ENCODE data around the gene COL18A1.

Gene COL18A1

GRCh38 chr21:45404730-45405270, at the start of gene COL18A1:
Gene COL18A1, plus strand, starts transcription at chr21:45405165. Its CDS starts 66 bp downstream, at chr21:45405231.
- H3K27me3 ChIP-seq (ENCODE audit: insufficient read depth, low read length, poor library complexity, severe bottlenecking), result no peaks in the 10 kb centered on the region
- H3F3A ChIP-seq (ENCODE audit: low read depth), result no peaks in the 10 kb centered on the region
- H4K20me1 ChIP-seq (ENCODE audit: insufficient read depth, low read length, poor library complexity, severe bottlenecking), result no peaks in the 10 kb centered on the region
- no peak within 1 kb of the TSS for H2AFZ ChIP-seq (ENCODE audit: low read length)
- no peaks in the 10 kb centered on the region for H3K4me1 ChIP-seq (ENCODE audit: insufficient read depth, low read length, poor library complexity, severe bottlenecking)
- no peak within 1 kb of the TSS for H3K4me3 ChIP-seq (ENCODE audit: low read length, poor library complexity, severe bottlenecking)
- TF ChIP-seq EZH2phosphoT487 (IDR thresholded peaks at IDR 0.05; ENCODE audit: borderline replicate concordance) (no peak), CTCF (conservative IDR thresholded peaks at IDR 0.05; ENCODE audit: low read length) (no peak)
- H3K79me2 ChIP-seq (ENCODE audit: insufficient read depth, low read length), result no peaks in the 10 kb centered on the region
- 0 out of 2 replicates have a peak, but pooled peaks cover 3% of the 10 kb centered on the region for H3K9me3 ChIP-seq (ENCODE audit: insufficient read depth, low read depth, low read length)
- no peaks in the 10 kb centered on the region for H3K36me3 ChIP-seq (ENCODE audit: insufficient read depth, low read length)
- no peak within 1 kb of the TSS for H3K4me2 ChIP-seq (ENCODE audit: low read depth, low read length, poor library complexity, severe bottlenecking)
- H3K9ac ChIP-seq (ENCODE audit: low read depth, low read length, poor library complexity, severe bottlenecking), result no peak within 1 kb of the TSS
- H3K9me2 ChIP-seq (replicated peaks; ENCODE audit: low read depth, low read length), result no peaks in the 10 kb centered on the region

- Histone ChIP-seq H3K4me2 (ENCODE audit: low read depth, low read length, poor library complexity, severe bottlenecking) (peak overlapping the region; percentile 33), H3K4me1 (ENCODE audit: insufficient read depth, low read length, poor library complexity, severe bottlenecking) (peaks cover 6% of the 10 kb centered on the region), H3K36me3 (ENCODE audit: insufficient read depth, low read length) (no peaks in the 10 kb centered on the region), H3K27me3 (ENCODE audit: insufficient read depth, low read length, poor library complexity, severe bottlenecking) (no peaks in the 10 kb centered on the region), H3K9ac (ENCODE audit: low read depth, low read length, poor library complexity, severe bottlenecking) (no peak overlapping the region), H3K79me2 (ENCODE audit: insufficient read depth, low read length) (no peaks in the 10 kb centered on the region), H3K9me3 (ENCODE audit: insufficient read depth, low read depth, low read length) (no peaks in the 10 kb centered on the region), H4K20me1 (ENCODE audit: insufficient read depth, low read length, poor library complexity, severe bottlenecking) (no peaks in the 10 kb centered on the region), H3K9me2 (replicated peaks; ENCODE audit: low read depth, low read length) (no peaks in the 10 kb centered on the region), H2AFZ (ENCODE audit: low read length) (no peak overlapping the region; the same call in 1 of the 2 replicates), H3F3A (ENCODE audit: low read depth) (no peaks in the 10 kb centered on the region), H3K4me3 (ENCODE audit: low read length, poor library complexity, severe bottlenecking) (no peak overlapping the region)
- TF ChIP-seq EZH2phosphoT487 (IDR thresholded peaks at IDR 0.05; ENCODE audit: borderline replicate concordance), result no peak
- no peak for TF ChIP-seq CTCF (conservative IDR thresholded peaks at IDR 0.05; ENCODE audit: low read length)
Measured at GRCh38 chr21:45355573-45355972, 49.4 kb upstream of the COL18A1 start.

- Histone ChIP-seq H3K27me3 (ENCODE audit: insufficient read depth, low read length, poor library complexity, severe bottlenecking) (no peaks in the 10 kb centered on the region), H3K9me2 (replicated peaks; ENCODE audit: low read depth, low read length) (no peaks in the 10 kb centered on the region), H2AFZ (ENCODE audit: low read length) (no peak overlapping the region), H3F3A (ENCODE audit: low read depth) (no peaks in the 10 kb centered on the region), H3K4me1 (ENCODE audit: insufficient read depth, low read length, poor library complexity, severe bottlenecking) (peaks cover 6% of the 10 kb centered on the region), H3K79me2 (ENCODE audit: insufficient read depth, low read length) (no peaks in the 10 kb centered on the region), H3K4me3 (ENCODE audit: low read length, poor library complexity, severe bottlenecking) (no peak overlapping the region), H3K9me3 (ENCODE audit: insufficient read depth, low read depth, low read length) (no peaks in the 10 kb centered on the region), H3K4me2 (ENCODE audit: low read depth, low read length, poor library complexity, severe bottlenecking) (no peak overlapping the region), H4K20me1 (ENCODE audit: insufficient read depth, low read length, poor library complexity, severe bottlenecking) (no peaks in the 10 kb centered on the region), H3K9ac (ENCODE audit: low read depth, low read length, poor library complexity, severe bottlenecking) (no peak overlapping the region), H3K36me3 (ENCODE audit: insufficient read depth, low read length) (no peaks in the 10 kb centered on the region)
- TF ChIP-seq CTCF (conservative IDR thresholded peaks at IDR 0.05; ENCODE audit: low read length) (peak; percentile 61), EZH2phosphoT487 (IDR thresholded peaks at IDR 0.05; ENCODE audit: borderline replicate concordance) (no peak)
Measured at GRCh38 chr21:45356251-45356650, 48.7 kb upstream of the COL18A1 start.

Data from Loucy (cell line).